ENCODE data around the gene NXPE1. TPM values are rescaled to one million over a fixed set of nuclear protein-coding genes. Genes with fewer than 3 reads are reported as not detected.

The NXPE1 gene
- total and polyA plus RNA-seq, 3 experiments from 2014 or later = not detected

GRCh38 chr11:114525682-114526081 is 34.0 kb downstream of the NXPE1 start:
- Mint-ChIP-seq H3K9me3 (peaks cover 6 to 23% (median 19%) of the 10 kb centered on the region in 5 donors), H3K27ac (peak overlapping the region in 1 of 8 donors; percentile 51), H3K36me3 (peaks cover 0 to 12% (median 6%) of the 10 kb centered on the region in 3 donors), H3K27me3 (peaks cover 5 to 17% of the 10 kb centered on the region in 2 donors), H3K4me3 (no peak overlapping the region), H3K4me1 (no peaks in the 10 kb centered on the region)
- H3K27ac ChIP-seq (ENCODE audit: low read depth, low read length) = no peak overlapping the region
- ChIA-PET POLR2A (no interaction called here), CTCF (no interaction called here)
- no peak for DNase-seq
- H3K36me3 ChIP-seq (ENCODE audit: insufficient read depth, low read length) = no peaks in the 10 kb centered on the region
- H3K4me1 ChIP-seq (ENCODE audit: insufficient read depth, low read length) = no peaks in the 10 kb centered on the region
- no peaks in the 10 kb centered on the region for H3K9me3 ChIP-seq (ENCODE audit: low read length)
- no peaks in the 10 kb centered on the region for H3K27me3 ChIP-seq (ENCODE audit: insufficient read depth, low read length, poor library complexity, severe bottlenecking)
- no peak overlapping the region for H3K4me3 ChIP-seq (ENCODE audit: low read length)

- Histone ChIP-seq H3K4me1 (ENCODE audit: insufficient read depth, low read length) (no peaks in the 10 kb centered on the region), H3K4me3 (ENCODE audit: low read length) (no peak overlapping the region), H3K36me3 (ENCODE audit: insufficient read depth, low read length) (no peaks in the 10 kb centered on the region), H3K9me3 (ENCODE audit: low read length) (no peaks in the 10 kb centered on the region), H3K27me3 (ENCODE audit: insufficient read depth, low read length, poor library complexity, severe bottlenecking) (no peaks in the 10 kb centered on the region), H3K27ac (ENCODE audit: low read depth, low read length) (no peak overlapping the region)
- no peak for DNase-seq
- ChIA-PET POLR2A (no interaction called here), CTCF (no interaction called here)
- Mint-ChIP-seq H3K4me1 (no peaks in the 10 kb centered on the region), H3K4me3 (no peak overlapping the region), H3K36me3 (peaks cover 0 to 12% (median 5%) of the 10 kb centered on the region in 3 donors), H3K27me3 (peaks cover 5 to 17% of the 10 kb centered on the region in 2 donors), H3K9me3 (peaks cover 6 to 23% (median 19%) of the 10 kb centered on the region in 5 donors), H3K27ac (no peak overlapping the region)
Measured at GRCh38 chr11:114524122-114524521, 35.6 kb downstream of the NXPE1 start.

GRCh38 chr11:114522818-114523217 is 36.9 kb downstream of the NXPE1 start:
- H3K27me3 Mint-ChIP-seq = peaks cover 5 to 10% of the 10 kb centered on the region in 2 donors
- H3K27ac ChIP-seq (ENCODE audit: low read depth, low read length) = no peak overlapping the region
- CTCF ChIA-PET = no interaction called here
- no peak for DNase-seq
- no peaks in the 10 kb centered on the region for H3K4me1 Mint-ChIP-seq
- H3K9me3 ChIP-seq (ENCODE audit: low read length) = no peaks in the 10 kb centered on the region
- no peaks in the 10 kb centered on the region for H3K27me3 ChIP-seq (ENCODE audit: insufficient read depth, low read length, poor library complexity, severe bottlenecking)
- H3K4me1 ChIP-seq (ENCODE audit: insufficient read depth, low read length) = no peaks in the 10 kb centered on the region
- H3K27ac Mint-ChIP-seq = no peak overlapping the region
- peaks cover 0 to 12% (median 5%) of the 10 kb centered on the region in 3 donors for H3K36me3 Mint-ChIP-seq
- H3K4me3 Mint-ChIP-seq = no peak overlapping the region
- POLR2A ChIA-PET = no interaction called here
- peaks cover 6 to 23% (median 19%) of the 10 kb centered on the region in 5 donors for H3K9me3 Mint-ChIP-seq
- H3K4me3 ChIP-seq (ENCODE audit: low read length) = no peak overlapping the region
- H3K36me3 ChIP-seq (ENCODE audit: insufficient read depth, low read length) = no peaks in the 10 kb centered on the region

- no peak overlapping the region for H3K4me3 Mint-ChIP-seq
- H3K36me3 ChIP-seq (ENCODE audit: insufficient read depth, low read length) = no peaks in the 10 kb centered on the region
- ChIA-PET CTCF (no interaction called here), POLR2A (no interaction called here)
- no peaks in the 10 kb centered on the region for H3K27me3 ChIP-seq (ENCODE audit: insufficient read depth, low read length, poor library complexity, severe bottlenecking)
- no peaks in the 10 kb centered on the region for H3K4me1 ChIP-seq (ENCODE audit: insufficient read depth, low read length)
- H3K36me3 Mint-ChIP-seq = no peaks in the 10 kb centered on the region
- H3K9me3 ChIP-seq (ENCODE audit: low read length) = no peaks in the 10 kb centered on the region
- H3K9me3 Mint-ChIP-seq = peaks cover 2 to 6% (median 3%) of the 10 kb centered on the region in 5 donors
- H3K27ac Mint-ChIP-seq = no peak overlapping the region
- H3K4me3 ChIP-seq (ENCODE audit: low read length) = no peak overlapping the region
- no peak overlapping the region for H3K27ac ChIP-seq (ENCODE audit: low read depth, low read length)
- DNase-seq = no peak
- no peaks in the 10 kb centered on the region for H3K4me1 Mint-ChIP-seq
- H3K27me3 Mint-ChIP-seq = peaks cover 5 to 9% of the 10 kb centered on the region in 2 donors
Measured at GRCh38 chr11:114511538-114511937, 48.1 kb downstream of the NXPE1 start.

- Histone ChIP-seq H3K36me3 (ENCODE audit: insufficient read depth, low read length) (no peaks in the 10 kb centered on the region), H3K4me1 (ENCODE audit: insufficient read depth, low read length) (no peaks in the 10 kb centered on the region), H3K27me3 (ENCODE audit: insufficient read depth, low read length, poor library complexity, severe bottlenecking) (no peaks in the 10 kb centered on the region), H3K4me3 (ENCODE audit: low read length) (no peak overlapping the region), H3K9me3 (ENCODE audit: low read length) (no peaks in the 10 kb centered on the region), H3K27ac (ENCODE audit: low read depth, low read length) (no peak overlapping the region)
- Mint-ChIP-seq H3K4me1 (no peaks in the 10 kb centered on the region), H3K9me3 (peaks cover 2 to 11% (median 6%) of the 10 kb centered on the region in 5 donors), H3K36me3 (no peaks in the 10 kb centered on the region), H3K27ac (no peak overlapping the region), H3K4me3 (no peak overlapping the region), H3K27me3 (peaks cover 5 to 14% of the 10 kb centered on the region in 2 donors)
- no peak for DNase-seq
- POLR2A ChIA-PET = no interaction called here
- CTCF ChIA-PET = no interaction called here
Measured at GRCh38 chr11:114511079-114511478, 48.6 kb downstream of the NXPE1 start.

- no peak for DNase-seq
- Mint-ChIP-seq H3K4me3 (no peak overlapping the region), H3K4me1 (no peaks in the 10 kb centered on the region), H3K36me3 (peaks cover 0 to 7% (median 0%) of the 10 kb centered on the region in 3 donors), H3K27me3 (peaks cover 6 to 40% of the 10 kb centered on the region in 2 donors), H3K9me3 (peaks cover 9 to 17% (median 11%) of the 10 kb centered on the region in 5 donors), H3K27ac (no peak overlapping the region)
- Histone ChIP-seq H3K9me3 (ENCODE audit: low read length) (no peaks in the 10 kb centered on the region), H3K27me3 (ENCODE audit: insufficient read depth, low read length, poor library complexity, severe bottlenecking) (no peaks in the 10 kb centered on the region), H3K27ac (ENCODE audit: low read depth, low read length) (no peak overlapping the region), H3K36me3 (ENCODE audit: insufficient read depth, low read length) (no peaks in the 10 kb centered on the region), H3K4me3 (ENCODE audit: low read length) (no peak overlapping the region), H3K4me1 (ENCODE audit: insufficient read depth, low read length) (no peaks in the 10 kb centered on the region)
- ChIA-PET POLR2A (no interaction called here), CTCF (no interaction called here)
Measured at GRCh38 chr11:114501901-114502300, 57.8 kb downstream of the NXPE1 start.

- H3K27ac Mint-ChIP-seq = no peak overlapping the region
- Histone ChIP-seq H3K9me3 (ENCODE audit: low read length) (no peaks in the 10 kb centered on the region), H3K27ac (ENCODE audit: low read depth, low read length) (no peak overlapping the region), H3K4me1 (ENCODE audit: insufficient read depth, low read length) (no peaks in the 10 kb centered on the region), H3K4me3 (ENCODE audit: low read length) (no peak overlapping the region), H3K27me3 (ENCODE audit: insufficient read depth, low read length, poor library complexity, severe bottlenecking) (no peaks in the 10 kb centered on the region), H3K36me3 (ENCODE audit: insufficient read depth, low read length) (no peaks in the 10 kb centered on the region)
- peaks cover 0 to 4% (median 2%) of the 10 kb centered on the region in 5 donors for H3K9me3 Mint-ChIP-seq
- H3K27me3 Mint-ChIP-seq = peaks cover 0 to 21% of the 10 kb centered on the region in 2 donors
- ChIA-PET CTCF (no interaction called here), POLR2A (no interaction called here)
- DNase-seq = no peak
- no peaks in the 10 kb centered on the region for H3K4me1 Mint-ChIP-seq
- H3K36me3 Mint-ChIP-seq = peaks cover 0 to 4% (median 0%) of the 10 kb centered on the region in 3 donors
- H3K4me3 Mint-ChIP-seq = no peak overlapping the region
Measured at GRCh38 chr11:114499756-114500155, 59.9 kb downstream of the NXPE1 start.

GRCh38 chr11:114496915-114497314 is 62.8 kb downstream of the NXPE1 start:
- Histone ChIP-seq H3K9me3 (ENCODE audit: low read length) (no peaks in the 10 kb centered on the region), H3K4me1 (ENCODE audit: insufficient read depth, low read length) (no peaks in the 10 kb centered on the region), H3K27me3 (ENCODE audit: insufficient read depth, low read length, poor library complexity, severe bottlenecking) (no peaks in the 10 kb centered on the region), H3K36me3 (ENCODE audit: insufficient read depth, low read length) (no peaks in the 10 kb centered on the region), H3K27ac (ENCODE audit: low read depth, low read length) (no peak overlapping the region), H3K4me3 (ENCODE audit: low read length) (no peak overlapping the region)
- ChIA-PET POLR2A (no interaction called here), CTCF (no interaction called here)
- H3K27me3 Mint-ChIP-seq = peaks cover 0 to 8% of the 10 kb centered on the region in 2 donors
- H3K4me3 Mint-ChIP-seq = no peak overlapping the region
- no peaks in the 10 kb centered on the region for H3K4me1 Mint-ChIP-seq
- H3K36me3 Mint-ChIP-seq = no peaks in the 10 kb centered on the region
- DNase-seq = no peak
- H3K9me3 Mint-ChIP-seq = peaks cover 2 to 9% (median 5%) of the 10 kb centered on the region in 5 donors
- H3K27ac Mint-ChIP-seq = no peak overlapping the region

- H3K4me3 ChIP-seq (ENCODE audit: low read length) = no peak overlapping the region
- H3K9me3 ChIP-seq (ENCODE audit: low read length) = no peaks in the 10 kb centered on the region
- DNase-seq = no peak
- Mint-ChIP-seq H3K27ac (no peak overlapping the region), H3K4me1 (no peaks in the 10 kb centered on the region), H3K4me3 (no peak overlapping the region), H3K27me3 (peaks cover 2 to 7% of the 10 kb centered on the region in 2 donors), H3K36me3 (peaks cover 0 to 13% (median 5%) of the 10 kb centered on the region in 3 donors), H3K9me3 (peaks cover 0 to 4% (median 1%) of the 10 kb centered on the region in 5 donors)
- H3K36me3 ChIP-seq (ENCODE audit: insufficient read depth, low read length) = no peaks in the 10 kb centered on the region
- ChIA-PET CTCF (no interaction called here), POLR2A (no interaction called here)
- H3K27ac ChIP-seq (ENCODE audit: low read depth, low read length) = no peak overlapping the region
- H3K27me3 ChIP-seq (ENCODE audit: insufficient read depth, low read length, poor library complexity, severe bottlenecking) = no peaks in the 10 kb centered on the region
- H3K4me1 ChIP-seq (ENCODE audit: insufficient read depth, low read length) = no peaks in the 10 kb centered on the region
Measured at GRCh38 chr11:114483929-114484328, 75.8 kb downstream of the NXPE1 start.

Measured in CD8-positive, alpha-beta memory T cell (primary cell).